Astrocyte (in vitro differentiated cells and primary cell): ENCODE data around the gene PACRG. TPM values are rescaled to one million over a fixed set of nuclear protein-coding genes. Genes with fewer than 3 reads are reported as not detected.

Experiments used
- DNase-seq: peaks from one replicate; pipeline ENCODE4 v3.0.0-alpha.2; 2010; ENCODE audit warnings: low read depth
- FAIRE-seq: peaks from 2 replicates; lab custom pipeline; 2011; peaks lifted over from hg19 to GRCh38; lab: Jason Lieb, UNC
- H2AFZ ChIP-seq: 2 replicates; pipeline ENCODE4 v1.6.0; 2012; ENCODE audit warnings: low read depth, low read length, inconsistent platforms
- H3K27ac ChIP-seq: 2 replicates; pipeline ENCODE4 v1.5.1; 2011; ENCODE audit warnings: low read depth, low read length, inconsistent platforms
- H3K27me3 ChIP-seq: 2 replicates; pipeline ENCODE4 v1.6.0; 2011; ENCODE audit warnings: low read length, inconsistent platforms; ENCODE audit not compliant: insufficient read depth
- H3K36me3 ChIP-seq: 2 replicates; pipeline ENCODE4 v1.5.1; 2011; ENCODE audit warnings: low read length, inconsistent platforms; ENCODE audit not compliant: insufficient read depth
- H3K4me1 ChIP-seq: 2 replicates; pipeline ENCODE4 v1.5.1; 2011; ENCODE audit warnings: low read length, inconsistent platforms; ENCODE audit not compliant: insufficient read depth
- H3K4me2 ChIP-seq: 2 replicates; pipeline ENCODE4 v1.6.0; 2012; ENCODE audit warnings: low read length, inconsistent platforms
- H3K4me3 ChIP-seq: 2 replicates; pipeline ENCODE4 v1.5.1; 2011; ENCODE audit warnings: low read depth, mild to moderate bottlenecking, low read length, inconsistent platforms; ENCODE audit not compliant: insufficient read depth
- H3K79me2 ChIP-seq: 2 replicates; pipeline ENCODE4 v1.6.0; 2012; ENCODE audit warnings: mild to moderate bottlenecking, low read length, inconsistent platforms; ENCODE audit not compliant: insufficient read depth
- H3K9ac ChIP-seq: 2 replicates; pipeline ENCODE4 v1.6.0; 2012; ENCODE audit warnings: mild to moderate bottlenecking, low read length, inconsistent platforms
- H3K9me3 ChIP-seq: 2 replicates; pipeline ENCODE4 v1.5.1; 2012; ENCODE audit warnings: low read depth, mild to moderate bottlenecking, low read length, inconsistent platforms; ENCODE audit not compliant: insufficient read depth
- H4K20me1 ChIP-seq: 2 replicates; pipeline ENCODE4 v1.6.0; 2012; ENCODE audit warnings: low read length, inconsistent platforms; ENCODE audit not compliant: insufficient read depth
- H3K27ac Mint-ChIP-seq: one replicate; pipeline ENCODE4 v1.8.0; 2021; ENCODE audit warnings: mild to moderate bottlenecking, mixed read lengths; ENCODE audit not compliant: unreplicated experiment
- H3K27me3 Mint-ChIP-seq: one replicate; pipeline ENCODE4 v1.8.0; 2021; ENCODE audit warnings: low read depth, mixed read lengths; ENCODE audit not compliant: unreplicated experiment
- H3K36me3 Mint-ChIP-seq: one replicate; pipeline ENCODE4 v1.8.0; 2021; ENCODE audit warnings: low read depth, mixed read lengths; ENCODE audit not compliant: unreplicated experiment
- H3K4me1 Mint-ChIP-seq: one replicate; pipeline ENCODE4 v1.8.0; 2021; ENCODE audit warnings: low read depth, mixed read lengths; ENCODE audit not compliant: unreplicated experiment
- H3K4me3 Mint-ChIP-seq: one replicate; pipeline ENCODE4 v1.8.0; 2021; ENCODE audit warnings: mild to moderate bottlenecking, moderate library complexity, mixed read lengths; ENCODE audit not compliant: unreplicated experiment
- H3K9me3 Mint-ChIP-seq: one replicate; pipeline ENCODE4 v1.8.0; 2021; ENCODE audit warnings: mild to moderate bottlenecking, mixed read lengths; ENCODE audit not compliant: unreplicated experiment
- CTCF ChIP-seq: IDR thresholded peaks from 2 replicates; pipeline ENCODE4 v1.5.1; 2011; ENCODE audit warnings: low read depth, mild to moderate bottlenecking, inconsistent platforms, low read length, moderate library complexity; ENCODE audit not compliant: insufficient read depth
- EZH2 ChIP-seq: IDR thresholded peaks from 2 replicates; pipeline ENCODE4 v1.6.1; 2012; ENCODE audit warnings: mild to moderate bottlenecking, low read length, inconsistent platforms; ENCODE audit not compliant: insufficient read depth
- total RNA-seq: library from RNA; stranded (reverse); gene quantifications from 2 replicates; pipeline ENCODE4 v1.2.1, GENCODE V29; 2021

Gene PACRG
- total RNA-seq, 1 donor from 2014 or later: not detected

DNA sequence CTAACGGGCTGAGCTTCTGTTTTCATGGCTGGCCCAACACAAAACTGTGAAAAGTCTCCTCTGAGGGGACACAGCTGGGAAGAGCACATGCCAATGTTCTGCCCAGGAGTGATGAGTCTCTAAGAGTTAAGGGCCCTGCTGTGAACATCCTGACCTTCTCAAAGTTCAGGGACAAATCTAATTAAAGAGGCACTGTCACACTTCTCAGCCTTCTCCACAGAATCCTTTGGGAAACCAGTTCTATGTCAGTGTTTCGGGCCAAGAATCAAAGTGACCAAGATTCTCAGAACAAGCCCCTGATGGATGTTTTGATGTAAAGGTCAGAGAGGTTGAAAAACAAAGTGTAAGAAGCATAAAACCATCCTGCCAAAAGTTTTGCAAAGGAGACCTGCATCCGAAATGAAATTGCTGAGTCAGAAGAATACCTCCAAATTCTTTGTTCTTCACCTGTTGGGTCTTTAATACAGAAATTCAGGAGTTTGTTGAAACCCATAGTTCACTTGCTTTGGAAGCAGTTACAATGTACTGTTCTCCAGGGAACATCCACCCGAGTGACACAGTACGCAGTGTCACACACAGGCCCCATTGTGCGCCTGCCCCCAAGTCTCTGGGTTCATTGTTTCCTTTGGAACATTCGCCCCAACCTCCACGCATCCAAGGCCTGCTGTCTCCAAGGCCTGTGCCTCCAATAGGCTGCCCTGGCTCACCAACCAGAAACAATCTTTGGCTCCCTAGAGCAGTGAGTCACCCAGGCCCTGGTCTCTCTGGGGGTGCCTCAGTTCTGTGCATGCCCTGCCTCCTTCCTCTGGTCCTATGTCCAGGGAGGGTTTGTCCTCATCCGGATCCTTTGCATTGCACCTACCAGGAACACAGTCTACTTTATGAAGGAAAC is 621.3 kb downstream of the PACRG start:
- Histone ChIP-seq H3K27ac (no peak overlapping the region), H3K27me3 (no peaks in the 10 kb centered on the region), H3K4me1 (peaks cover 15% of the 10 kb centered on the region), H3K4me2 (no peak overlapping the region), H3K79me2 (no peaks in the 10 kb centered on the region), H2AFZ (peak overlapping the region; percentile 46), H3K9me3 (no peaks in the 10 kb centered on the region), H4K20me1 (no peaks in the 10 kb centered on the region), H3K4me3 (no peak overlapping the region), H3K36me3 (no peaks in the 10 kb centered on the region), H3K9ac (no peak overlapping the region)
- H3K36me3 Mint-ChIP-seq: no peaks in the 10 kb centered on the region
- H3K9me3 Mint-ChIP-seq: peaks cover 4% of the 10 kb centered on the region
- peaks cover 14% of the 10 kb centered on the region for H3K4me1 Mint-ChIP-seq
- H3K27me3 Mint-ChIP-seq: no peaks in the 10 kb centered on the region
- DNase-seq (peak; percentile 20), FAIRE-seq (no peak)
- no peak for TF ChIP-seq EZH2
- no peak for TF ChIP-seq CTCF
- no peak overlapping the region for H3K4me3 Mint-ChIP-seq
- no peak overlapping the region for H3K27ac Mint-ChIP-seq

GRCh38 chr6:163349696-163350095 is 621.9 kb downstream of the PACRG start:
- no peak for DNase-seq
- no peak overlapping the region for H3K27ac Mint-ChIP-seq
- no peak overlapping the region for H2AFZ ChIP-seq
- H3K9ac ChIP-seq: no peak overlapping the region
- no peaks in the 10 kb centered on the region for H3K27me3 Mint-ChIP-seq
- no peaks in the 10 kb centered on the region for H3K36me3 ChIP-seq
- FAIRE-seq: no peak
- H3K4me2 ChIP-seq: no peak overlapping the region
- peaks cover 4% of the 10 kb centered on the region for H3K9me3 Mint-ChIP-seq
- H4K20me1 ChIP-seq: no peaks in the 10 kb centered on the region
- no peaks in the 10 kb centered on the region for H3K27me3 ChIP-seq
- H3K79me2 ChIP-seq: no peaks in the 10 kb centered on the region
- H3K4me3 Mint-ChIP-seq: no peak overlapping the region
- H3K4me1 Mint-ChIP-seq: peaks cover 21% of the 10 kb centered on the region
- H3K9me3 ChIP-seq: no peaks in the 10 kb centered on the region
- H3K36me3 Mint-ChIP-seq: no peaks in the 10 kb centered on the region
- H3K27ac ChIP-seq: no peak overlapping the region
- no peak for TF ChIP-seq EZH2
- no peak overlapping the region for H3K4me3 ChIP-seq
- peaks cover 21% of the 10 kb centered on the region for H3K4me1 ChIP-seq

DNA sequence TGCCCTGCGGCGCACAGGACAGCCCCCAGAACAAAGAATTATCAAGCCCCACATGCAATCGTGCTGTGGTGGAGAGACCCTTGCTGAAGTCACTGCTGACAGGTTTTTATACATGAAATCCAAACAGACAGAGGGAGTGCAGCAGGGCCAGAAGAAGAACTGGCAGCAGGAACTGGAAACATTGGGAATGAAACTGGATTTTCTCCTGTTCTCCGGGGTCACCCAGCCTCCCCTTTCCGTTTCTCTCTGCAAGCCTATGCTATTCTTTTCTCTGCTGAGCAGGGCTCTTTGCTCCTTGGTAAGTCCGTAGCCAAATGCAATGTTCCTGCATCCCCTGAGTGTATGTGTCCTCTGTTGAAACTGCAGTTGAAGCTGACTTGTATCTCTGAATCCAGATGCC is 623.2 kb downstream of the PACRG start:
- H3K79me2 ChIP-seq: no peaks in the 10 kb centered on the region
- no peak overlapping the region for H3K4me3 Mint-ChIP-seq
- H3K36me3 Mint-ChIP-seq: no peaks in the 10 kb centered on the region
- no peak overlapping the region for H3K9ac ChIP-seq
- no peak overlapping the region for H3K4me3 ChIP-seq
- FAIRE-seq (no peak), DNase-seq (no peak)
- H3K9me3 ChIP-seq: no peaks in the 10 kb centered on the region
- H4K20me1 ChIP-seq: no peaks in the 10 kb centered on the region
- H3K9me3 Mint-ChIP-seq: peaks cover 4% of the 10 kb centered on the region
- no peak for TF ChIP-seq EZH2
- no peak for TF ChIP-seq CTCF
- no peaks in the 10 kb centered on the region for H3K36me3 ChIP-seq
- H3K27me3 ChIP-seq: no peaks in the 10 kb centered on the region
- H3K27ac Mint-ChIP-seq: no peak overlapping the region
- peaks cover 34% of the 10 kb centered on the region for H3K4me1 Mint-ChIP-seq
- H3K4me1 ChIP-seq: peaks cover 33% of the 10 kb centered on the region
- no peaks in the 10 kb centered on the region for H3K27me3 Mint-ChIP-seq
- H2AFZ ChIP-seq: no peak overlapping the region
- H3K27ac ChIP-seq: no peak overlapping the region
- no peak overlapping the region for H3K4me2 ChIP-seq
